ENCODE data around the gene F3.

Gene F3

GRCh38 chr1:94504601-94505000 is 37.0 kb downstream of the F3 start:
- no peak for TF ChIP-seq CTCF (IDR thresholded peaks at IDR 0.05; ENCODE audit: extremely low read depth, missing control alignments)
- DNase-seq (ENCODE audit: low spot score) = no peak

- no peak for DNase-seq (ENCODE audit: low spot score)
- no peak for TF ChIP-seq CTCF (IDR thresholded peaks at IDR 0.05; ENCODE audit: extremely low read depth, missing control alignments)
These were observed 38.4 kb downstream of the F3 start for GRCh38 chr1:94503153-94503552.

GRCh38 chr1:94501935-94502334 is 39.6 kb downstream of the F3 start:
- no peak for DNase-seq (ENCODE audit: low spot score)
- TF ChIP-seq CTCF (IDR thresholded peaks at IDR 0.05; ENCODE audit: extremely low read depth, missing control alignments) = no peak

GRCh38 chr1:94501426-94501825 is 40.1 kb downstream of the F3 start:
- DNase-seq (ENCODE audit: low spot score) = no peak
- TF ChIP-seq CTCF (IDR thresholded peaks at IDR 0.05; ENCODE audit: extremely low read depth, missing control alignments) = no peak

GRCh38 chr1:94496076-94496755 is 45.3 kb downstream of the F3 start:
- no peak for DNase-seq (ENCODE audit: low spot score)
- TF ChIP-seq CTCF (IDR thresholded peaks at IDR 0.05; ENCODE audit: extremely low read depth, missing control alignments) = no peak

GRCh38 chr1:94490556-94490955 is 51.0 kb downstream of the F3 start:
- DNase-seq (ENCODE audit: low spot score) = no peak
- TF ChIP-seq CTCF (IDR thresholded peaks at IDR 0.05; ENCODE audit: extremely low read depth, missing control alignments) = no peak

- no peak for TF ChIP-seq CTCF (IDR thresholded peaks at IDR 0.05; ENCODE audit: extremely low read depth, missing control alignments)
- DNase-seq (ENCODE audit: low spot score) = no peak
These were observed 54.6 kb downstream of the F3 start for GRCh38 chr1:94486990-94487389.
